Mesothelial cell of epicardium (in vitro differentiated cells): ENCODE data around the gene SPTLC1. TPM values are rescaled to one million over a fixed set of nuclear protein-coding genes. Genes with fewer than 3 reads are reported as not detected.

Source experiments
- DNase-seq, 2 experiments: peaks; one replicate each; pipeline ENCODE4 v3.0.0; 2021; ENCODE audit warnings: low spot score in 2 of 2; ENCODE audit not compliant: unreplicated experiment in 2 of 2
- H3K27ac Mint-ChIP-seq: 2 replicates; pipeline ENCODE4 v1.8.0; 2021; ENCODE audit warnings: mixed read lengths
- H3K27me3 Mint-ChIP-seq: 2 replicates; pipeline ENCODE4 v1.8.0; 2021; ENCODE audit warnings: low read depth, mixed read lengths
- H3K36me3 Mint-ChIP-seq: 2 replicates; pipeline ENCODE4 v1.8.0; 2021; ENCODE audit warnings: mixed read lengths
- H3K4me1 Mint-ChIP-seq: 2 replicates; pipeline ENCODE4 v1.8.0; 2021; ENCODE audit warnings: mixed read lengths
- H3K4me3 Mint-ChIP-seq: 2 replicates; pipeline ENCODE4 v1.8.0; 2021; ENCODE audit warnings: mild to moderate bottlenecking, moderate library complexity, mixed read lengths
- H3K9me3 Mint-ChIP-seq: 2 replicates; pipeline ENCODE4 v1.8.0; 2021; ENCODE audit warnings: mixed read lengths
- total RNA-seq: library from RNA; stranded (reverse); gene quantifications from 3 replicates; pipeline ENCODE4 v1.2.1, GENCODE V29; 2021
- TF ChIP-seq, protein P1 (sequence below): fragments of 200-600 bp; sonication (generic); IDR thresholded peaks from one replicate; pipeline ENCODE4 v1.5.0; 2021; ENCODE audit warnings: antibody characterized with exemption; ENCODE audit not compliant: unreplicated experiment

The SPTLC1 gene
- total RNA-seq, 1 donor from 2014 or later: 77.7 TPM

DNA sequence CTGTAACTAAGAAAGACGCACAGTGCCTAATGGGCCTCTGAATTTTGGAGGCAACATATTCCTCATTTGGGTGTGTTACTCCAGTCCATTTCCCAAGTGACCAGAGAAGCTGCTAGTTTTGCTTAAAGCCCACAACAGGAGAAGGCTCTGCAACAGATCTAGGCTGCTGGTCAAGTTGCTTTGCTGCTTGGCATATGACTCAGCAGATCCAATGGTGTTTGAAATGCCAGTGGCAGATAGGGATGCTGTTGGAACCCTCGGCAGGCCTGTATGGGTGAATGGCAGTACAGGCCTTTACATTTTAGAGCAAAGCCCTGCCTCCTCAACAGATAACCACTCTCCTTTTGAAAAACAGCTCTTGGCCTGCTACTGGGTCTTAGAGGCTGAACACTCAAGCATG, 129.0 kb downstream of the SPTLC1 start:
- Mint-ChIP-seq H3K27ac (no peak overlapping the region), H3K4me1 (no peaks in the 10 kb centered on the region), H3K27me3 (no peaks in the 10 kb centered on the region), H3K9me3 (peaks cover 11% of the 10 kb centered on the region), H3K36me3 (no peaks in the 10 kb centered on the region), H3K4me3 (no peak overlapping the region)
- TF ChIP-seq, protein P1, sequence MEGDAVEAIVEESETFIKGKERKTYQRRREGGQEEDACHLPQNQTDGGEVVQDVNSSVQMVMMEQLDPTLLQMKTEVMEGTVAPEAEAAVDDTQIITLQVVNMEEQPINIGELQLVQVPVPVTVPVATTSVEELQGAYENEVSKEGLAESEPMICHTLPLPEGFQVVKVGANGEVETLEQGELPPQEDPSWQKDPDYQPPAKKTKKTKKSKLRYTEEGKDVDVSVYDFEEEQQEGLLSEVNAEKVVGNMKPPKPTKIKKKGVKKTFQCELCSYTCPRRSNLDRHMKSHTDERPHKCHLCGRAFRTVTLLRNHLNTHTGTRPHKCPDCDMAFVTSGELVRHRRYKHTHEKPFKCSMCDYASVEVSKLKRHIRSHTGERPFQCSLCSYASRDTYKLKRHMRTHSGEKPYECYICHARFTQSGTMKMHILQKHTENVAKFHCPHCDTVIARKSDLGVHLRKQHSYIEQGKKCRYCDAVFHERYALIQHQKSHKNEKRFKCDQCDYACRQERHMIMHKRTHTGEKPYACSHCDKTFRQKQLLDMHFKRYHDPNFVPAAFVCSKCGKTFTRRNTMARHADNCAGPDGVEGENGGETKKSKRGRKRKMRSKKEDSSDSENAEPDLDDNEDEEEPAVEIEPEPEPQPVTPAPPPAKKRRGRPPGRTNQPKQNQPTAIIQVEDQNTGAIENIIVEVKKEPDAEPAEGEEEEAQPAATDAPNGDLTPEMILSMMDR: no peak
- DNase-seq: no peak

DNA sequence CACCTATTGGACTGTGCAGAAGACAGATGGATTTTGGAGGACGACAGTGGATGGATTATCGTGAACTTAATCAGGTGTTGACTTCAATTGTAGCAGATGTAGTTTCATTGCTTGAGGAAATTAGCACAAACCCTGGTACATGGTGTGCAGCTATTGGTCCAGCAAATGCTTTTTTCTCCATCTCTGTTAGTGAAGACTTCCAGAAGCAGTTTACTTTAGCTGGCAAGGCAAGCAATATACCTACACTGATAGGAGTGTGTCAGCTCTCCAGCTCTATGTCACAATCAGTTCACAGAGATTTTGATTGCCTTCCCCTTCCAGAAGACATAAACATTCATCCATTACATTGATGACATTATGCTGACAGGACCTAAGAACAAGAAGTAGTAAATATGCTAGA, 129.5 kb downstream of the SPTLC1 start:
- DNase-seq: no peak
- Mint-ChIP-seq H3K27ac (no peak overlapping the region), H3K9me3 (peaks cover 16% of the 10 kb centered on the region), H3K4me3 (no peak overlapping the region), H3K36me3 (no peaks in the 10 kb centered on the region), H3K27me3 (no peaks in the 10 kb centered on the region), H3K4me1 (no peaks in the 10 kb centered on the region)
- TF ChIP-seq, protein P1: no peak

Other genes with a start within 250 kb of the SPTLC1 start
- gene ROR2, start 165.2 kb downstream of the SPTLC1 start, total RNA-seq: 36.7 to 41.0 TPM (median 39.7 TPM) in 3 replicates
- 117 to 127 TPM (median 126 TPM) in 3 replicates for gene IARS1, start 178.3 kb upstream of the SPTLC1 start, total RNA-seq
- 39.0 to 43.4 TPM (median 42.7 TPM) in 3 replicates for gene NOL8, start 209.9 kb upstream of the SPTLC1 start, total RNA-seq
- 6.0 to 7.8 TPM (median 7.4 TPM) in 3 replicates for gene CENPP, start 210.5 kb upstream of the SPTLC1 start, total RNA-seq